Measurements from ENCODE around the gene PIGZ. TPM values are rescaled to one million over a fixed set of nuclear protein-coding genes. Genes with fewer than 3 reads are reported as not detected.

The PIGZ gene
- total RNA-seq, 1 experiment from 2014 or later: 1.4 TPM

- no TSS peak for BruUV-seq (replicated peaks)
- Histone ChIP-seq H3K9me2 (ENCODE audit: insufficient read depth) (no peaks in the 10 kb centered on the region), H3K36me3 (ENCODE audit: control insufficient read depth in 1 of 2, insufficient read depth in 2 of 2, low read length in 2 of 2) (peaks cover 5 to 23% of the 10 kb centered on the region in 2 experiments; a peak in 3 of 4 replicates), H3K4me3 (replicated peaks in 1 of 2; ENCODE audit: low read depth in 1 of 2, low read length in 2 of 2) (no peak overlapping the region), H3K9me3 (ENCODE audit: control insufficient read depth in 1 of 2, insufficient read depth in 1 of 2, low read depth in 1 of 2, low read length in 2 of 2) (no peaks in the 10 kb centered on the region), H3K27ac (ENCODE audit: low read depth, low read length) (no peak overlapping the region), H3K4me2 (ENCODE audit: low read length) (no peak overlapping the region), H3K27me3 (ENCODE audit: insufficient read depth, low read length) (no peaks in the 10 kb centered on the region), H2AFZ (ENCODE audit: low read depth, low read length, poor library complexity, severe bottlenecking) (no peak overlapping the region), H3K79me2 (ENCODE audit: insufficient read depth, low read length) (no peaks in the 10 kb centered on the region), H3K9ac (ENCODE audit: low read length) (no peak overlapping the region), H3K4me1 (ENCODE audit: control insufficient read depth in 1 of 2, insufficient read depth in 2 of 2, low read length in 2 of 2) (no peaks in the 10 kb centered on the region), H4K20me1 (ENCODE audit: insufficient read depth) (no peaks in the 10 kb centered on the region)
- ChIA-PET POLR2A (no interaction called here), CTCF (no interaction called here), RAD21 (ENCODE audit: low non-redundant PET in 1 of 2, low total read pairs in 2 of 2, uncharacterized antibody in 2 of 2, unreplicated experiment in 2 of 2) (no interaction called here)
- no peak for ATAC-seq
- no peak for DNase-seq (ENCODE audit: low read depth, low spot score)
- no peak for TF ChIP-seq POLR2A (IDR thresholded peaks at IDR 0.05; ENCODE audit: borderline replicate concordance, extremely low read depth, insufficient read depth, insufficient read length)
- no peak for TF ChIP-seq ZFX (IDR thresholded peaks at IDR 0.05)
- no peak for TF ChIP-seq CTCF (IDR thresholded peaks at IDR 0.05 in 2 of 3, conservative IDR thresholded peaks at IDR 0.05 in 1 of 3; ENCODE audit: borderline replicate concordance in 1 of 3, insufficient read depth in 1 of 3, low read depth in 2 of 3, low read length in 2 of 3)
- TF ChIP-seq REST (IDR thresholded peaks at IDR 0.05; ENCODE audit: low read depth): no peak
- TF ChIP-seq ZNF274 (IDR thresholded peaks at IDR 0.05; ENCODE audit: low read depth, low read length): no peak
- TF ChIP-seq MAX (IDR thresholded peaks at IDR 0.05): no peak
- no peak for TF ChIP-seq FOSL1 (IDR thresholded peaks at IDR 0.05; ENCODE audit: low read depth)
- TF ChIP-seq RAD21 (IDR thresholded peaks at IDR 0.05; ENCODE audit: low read depth): no peak
- no peak for TF ChIP-seq JUND (IDR thresholded peaks at IDR 0.05)
- no peak for TF ChIP-seq SIN3A (IDR thresholded peaks at IDR 0.05; ENCODE audit: low read depth)
- TF ChIP-seq SP1 (IDR thresholded peaks at IDR 0.05; ENCODE audit: low read depth): no peak
- no peak for TF ChIP-seq ELF1 (IDR thresholded peaks at IDR 0.05; ENCODE audit: borderline replicate concordance, low read depth)
- no peak for TF ChIP-seq CBX3 (IDR thresholded peaks at IDR 0.05; ENCODE audit: low read depth)
- no peak for TF ChIP-seq ATF3 (IDR thresholded peaks at IDR 0.05)
- TF ChIP-seq ZBTB33 (IDR thresholded peaks at IDR 0.05; ENCODE audit: extremely low read depth, insufficient replicate concordance, low read length): no peak
- no peak for TF ChIP-seq CEBPB (IDR thresholded peaks at IDR 0.05; ENCODE audit: low read depth)
- no peak for TF ChIP-seq YY1 (IDR thresholded peaks at IDR 0.05; ENCODE audit: extremely low read depth, insufficient replicate concordance, low read depth, low read length)
- TF ChIP-seq SRF (IDR thresholded peaks at IDR 0.05; ENCODE audit: low read depth): no peak
- no peak for TF ChIP-seq TCF7L2 (IDR thresholded peaks at IDR 0.05; ENCODE audit: borderline replicate concordance, extremely low read depth, insufficient read depth, insufficient read length)
- TF ChIP-seq EGR1 (IDR thresholded peaks at IDR 0.05; ENCODE audit: low read depth): no peak
- intact Hi-C loops (cut with micrococcal nuclease): no loop called here
Observed at GRCh38 chr3:196927571-196928453, 40.8 kb downstream of the PIGZ start.

Data from HCT116 (cell line).